GM19372 (cell line): ENCODE results near the gene SEPTIN3.
"Not testable (repeated sequence)": the region's sequence is repeated elsewhere in the genome, so short reads cannot be mapped to it uniquely, and the experiment has no call there.

Experiments
- ATAC-seq: cut with Tn5 transposase; IDR thresholded peaks from one replicate; pipeline ENCODE4 v1.9.1; 2021; ENCODE audit warnings: mild to moderate bottlenecking, low read depth, moderate library complexity; ENCODE audit not compliant: unreplicated experiment

SEPTIN3 gene

DNA sequence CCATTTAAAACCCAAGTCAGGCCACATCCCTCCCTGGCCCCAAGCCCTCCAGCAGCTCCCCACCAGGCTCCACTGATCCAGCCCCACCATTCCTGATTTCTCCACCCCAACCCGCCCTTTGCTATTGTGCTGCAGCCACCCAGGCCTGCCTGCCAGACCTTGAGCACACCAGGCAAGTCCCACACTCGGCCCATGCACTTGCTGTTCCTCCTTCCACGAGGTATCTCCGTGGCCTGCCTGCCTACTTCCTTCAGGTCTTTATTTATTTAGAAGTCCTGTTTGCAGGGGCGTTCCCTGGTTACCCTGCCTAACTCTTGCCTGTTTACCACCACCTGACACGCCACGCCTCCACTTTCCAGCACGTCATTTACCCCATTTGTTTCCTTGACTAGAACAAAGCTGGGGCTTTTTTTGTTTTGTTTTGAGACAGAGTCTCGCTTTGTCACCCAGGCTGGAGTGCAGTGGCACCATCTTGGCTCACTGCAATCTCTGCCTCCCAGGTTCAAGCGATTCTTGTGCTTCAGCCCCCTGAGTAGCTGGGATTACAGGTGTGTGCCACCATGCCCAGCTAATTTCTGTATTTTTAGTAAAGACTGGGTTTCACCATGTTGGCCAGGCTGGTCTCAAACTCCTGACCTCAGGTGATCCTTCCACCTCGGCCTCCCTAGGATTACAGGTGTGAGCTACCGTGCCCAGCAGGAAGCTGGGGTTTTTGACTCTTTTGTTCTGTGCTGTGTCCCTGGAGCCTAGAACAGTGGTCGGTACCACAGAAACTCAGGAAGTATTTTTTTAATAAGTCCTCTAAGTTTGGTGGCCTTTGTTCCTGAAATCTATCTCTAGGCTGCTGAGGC lies 29.0 kb upstream of the SEPTIN3 start:
- peak; percentile 62 for ATAC-seq

DNA sequence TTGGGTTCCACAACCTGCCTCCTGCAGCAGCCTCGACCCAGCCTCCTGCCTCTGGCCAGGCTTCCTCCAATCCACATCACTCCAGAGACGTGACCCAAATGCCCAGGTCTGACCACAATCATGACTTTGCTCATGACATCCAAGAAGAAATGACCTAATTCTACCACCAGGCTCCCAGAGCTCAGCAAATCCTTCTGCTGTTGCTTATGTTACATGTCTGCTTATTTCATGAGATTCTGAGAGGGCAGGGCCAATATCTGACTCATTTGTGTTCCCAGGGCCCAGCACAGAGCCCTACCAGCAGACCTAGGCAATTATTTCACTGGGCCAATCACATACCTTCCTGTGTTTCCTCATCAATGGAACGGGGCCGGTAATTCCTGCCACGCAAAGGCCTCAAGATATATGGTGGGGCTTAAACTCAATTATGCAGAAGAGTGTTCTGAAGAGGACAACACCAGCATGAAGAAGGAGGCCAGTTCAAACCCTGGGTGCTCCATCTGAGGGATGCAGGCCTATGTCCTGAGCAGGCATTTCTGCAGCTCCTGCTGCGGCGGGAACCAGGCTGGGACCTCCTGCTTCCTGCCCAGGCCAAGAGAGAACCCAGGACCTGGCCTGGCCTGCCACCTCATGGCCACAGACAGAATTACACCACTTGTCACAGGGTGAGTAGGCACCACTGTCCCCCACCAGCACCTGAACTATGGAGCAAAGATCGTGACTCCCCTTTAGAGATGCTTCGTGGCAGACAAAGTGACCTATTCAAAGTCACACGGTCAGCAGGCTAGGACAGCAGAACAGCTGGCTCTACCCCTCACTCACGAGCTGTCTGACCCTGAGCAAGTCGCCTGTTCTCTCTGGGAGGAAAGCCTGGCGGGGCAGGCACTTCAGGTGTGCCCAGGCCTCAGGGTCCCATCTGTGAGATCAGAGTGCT lies 28.1 kb upstream of the SEPTIN3 start:
- no peak for ATAC-seq

DNA sequence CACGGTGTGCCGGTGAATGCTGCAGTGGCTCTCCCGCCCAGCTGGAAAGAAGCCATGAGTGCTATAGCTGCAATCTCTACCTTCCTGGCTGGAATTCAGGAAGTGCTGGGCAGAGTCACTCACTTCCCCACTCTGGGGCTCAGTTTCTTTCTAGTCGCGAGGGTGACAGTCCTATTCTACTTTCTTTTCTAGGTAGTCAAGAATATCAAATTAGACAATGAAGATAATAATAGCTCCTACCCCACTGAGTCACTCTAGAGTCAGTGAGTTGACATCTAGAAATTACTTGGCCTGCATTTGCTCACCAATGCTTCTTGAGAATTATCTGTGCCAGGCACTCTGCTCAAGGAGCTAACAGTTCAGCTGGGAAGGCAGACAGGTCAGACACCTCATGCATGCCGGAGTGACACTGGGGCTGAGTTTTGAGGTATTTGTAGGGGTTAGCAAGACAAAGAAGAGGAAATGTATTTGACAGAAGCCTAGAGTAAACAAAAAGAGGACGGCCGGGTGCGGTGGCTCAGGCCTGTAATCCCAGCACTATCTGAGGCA lies 25.5 kb upstream of the SEPTIN3 start:
- no peak for ATAC-seq

DNA sequence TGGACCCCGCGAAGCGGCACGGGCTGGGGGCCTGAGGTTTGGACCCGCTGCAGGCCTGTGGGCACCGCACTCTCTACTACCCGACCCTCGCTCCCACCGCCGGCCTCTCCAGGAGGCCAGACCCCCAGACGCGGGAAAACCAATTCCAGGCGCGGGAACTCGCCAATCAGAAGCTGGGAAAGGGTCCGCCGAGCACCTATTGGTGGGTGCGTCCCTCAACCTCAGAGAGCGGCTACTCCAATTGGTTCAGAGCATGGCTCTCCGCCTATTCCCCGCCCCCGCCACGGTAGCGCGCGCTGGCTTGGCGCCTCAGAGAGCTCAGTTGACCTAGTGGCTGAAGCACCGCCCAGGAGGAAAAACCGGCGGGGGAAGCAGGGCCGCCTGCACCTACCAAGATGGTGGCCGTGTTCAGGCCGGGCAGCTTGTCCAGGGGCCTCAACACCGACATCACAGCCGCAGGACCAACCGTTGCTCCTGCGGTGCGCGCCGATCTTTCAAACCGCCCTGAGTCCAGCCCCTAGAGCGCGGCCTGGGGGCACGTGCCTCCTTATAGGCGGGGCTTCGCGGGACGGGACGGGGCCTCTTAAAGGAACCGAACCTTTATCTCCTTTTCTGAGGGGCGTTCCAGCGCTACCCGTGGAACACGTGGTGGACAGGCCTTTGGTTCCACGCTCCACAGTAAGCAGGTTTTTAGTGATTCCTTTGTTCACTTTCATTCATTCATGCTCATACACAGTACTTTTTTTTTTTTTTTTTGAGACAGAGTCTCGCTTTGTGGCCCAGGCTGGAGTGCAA lies 22.4 kb upstream of the SEPTIN3 start, which contains the start of gene CENPM:
CENPM (minus strand) TSS at position 524 of the 795 bp plus-strand sequence; CDS start at position 448, 76 bp downstream.
- peak; percentile 86 for ATAC-seq

DNA sequence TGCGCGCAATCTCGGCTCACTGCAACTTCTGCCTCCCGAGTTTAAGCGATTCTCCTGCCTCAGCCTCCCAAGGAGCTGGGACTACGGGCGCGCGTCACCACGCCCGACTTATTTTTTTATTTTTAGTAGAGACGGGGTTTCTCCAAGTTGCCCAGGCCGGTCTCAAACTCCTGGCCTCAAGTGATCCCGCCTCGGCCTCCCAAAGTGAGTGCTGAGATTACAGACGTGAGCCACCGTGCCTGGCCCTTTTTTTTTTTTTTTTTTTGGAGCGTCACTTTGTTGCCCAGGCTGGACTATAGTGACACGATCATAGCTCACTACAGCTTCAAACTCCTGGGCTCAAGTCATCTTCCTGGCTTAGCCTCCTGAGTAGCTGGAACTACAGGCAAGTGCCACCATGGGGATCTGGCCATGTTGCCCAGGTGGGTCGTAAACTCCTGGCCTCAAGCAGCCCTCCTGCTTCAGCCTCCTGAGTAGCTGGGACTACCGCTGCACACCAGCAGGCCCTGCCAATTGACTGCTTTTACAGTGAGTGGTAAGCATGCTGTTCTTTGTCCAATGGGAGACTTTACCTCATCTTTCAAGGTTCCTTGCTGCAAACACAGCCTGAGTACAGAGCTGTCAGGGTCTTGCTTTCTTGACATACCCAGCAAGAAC lies 21.7 kb upstream of the SEPTIN3 start:
- no peak for ATAC-seq

DNA sequence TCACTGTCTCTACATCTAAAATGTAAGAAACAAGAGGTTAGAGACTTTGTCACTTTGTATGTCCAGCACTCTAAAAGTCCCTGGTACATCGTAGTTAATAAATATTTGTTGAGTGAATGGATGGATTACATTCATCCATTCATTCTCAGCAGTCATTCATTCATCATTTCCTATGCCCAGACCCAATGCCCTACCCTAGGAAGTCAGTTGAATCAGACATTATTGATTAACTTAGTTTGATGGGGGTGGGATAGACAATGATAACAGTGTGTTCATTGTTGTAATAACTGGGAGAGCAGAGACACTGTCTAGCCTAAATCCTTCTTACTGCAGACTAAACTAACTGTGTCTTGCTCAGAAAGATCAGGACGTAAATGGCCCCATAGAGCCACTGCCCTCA lies 21.1 kb upstream of the SEPTIN3 start:
- ATAC-seq: no peak

DNA sequence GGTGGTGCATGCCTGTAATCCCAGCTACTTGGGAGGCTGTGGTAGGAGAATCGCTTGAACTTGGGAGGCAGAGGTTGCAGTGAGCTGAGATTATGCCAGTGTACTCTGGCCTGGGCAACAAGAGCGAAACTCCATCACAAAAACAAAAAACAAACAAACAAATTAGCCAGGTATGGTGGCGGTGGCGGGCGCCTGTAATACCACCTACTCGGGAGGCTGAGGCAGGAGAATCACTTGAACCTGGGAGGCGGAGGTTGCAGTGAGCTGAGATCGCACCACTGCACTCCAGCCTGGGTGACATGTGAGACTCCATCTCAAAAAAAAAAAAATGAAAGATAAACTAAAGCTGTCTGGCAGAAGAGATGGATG lies 20.3 kb upstream of the SEPTIN3 start:
- not testable (repeated sequence) for ATAC-seq

DNA sequence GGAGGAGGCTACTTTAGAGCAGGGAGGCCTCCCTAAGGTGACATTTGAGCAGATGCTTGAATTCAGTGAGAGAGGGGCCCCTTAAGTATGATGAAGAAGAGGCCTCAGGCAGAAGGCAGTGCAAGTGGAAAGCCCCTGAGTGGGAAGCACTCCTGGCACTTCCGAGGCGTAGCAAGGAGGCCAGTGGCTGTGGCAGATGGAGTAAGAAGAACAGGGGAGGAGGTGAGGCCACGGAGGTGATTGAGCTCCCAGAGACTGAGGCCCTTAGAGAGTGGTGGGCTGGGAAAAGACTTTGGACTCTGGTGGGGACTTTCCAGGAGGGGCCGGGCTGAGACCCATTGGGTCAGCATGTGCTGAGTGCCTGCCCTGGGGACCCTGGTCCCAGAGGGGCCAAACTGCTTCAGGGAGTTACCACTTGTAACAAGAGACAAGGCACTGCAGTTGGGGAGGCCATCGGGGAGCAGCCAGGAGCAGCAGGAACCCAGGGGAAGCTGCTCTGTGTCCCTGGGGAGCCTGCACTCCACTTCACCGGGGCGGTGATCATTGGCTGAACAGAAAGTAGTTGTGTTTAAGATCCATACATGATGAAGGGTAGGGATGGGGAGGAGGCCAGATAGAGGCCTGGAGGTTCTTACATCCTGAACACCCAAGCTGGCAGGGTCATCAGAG lies 19.8 kb upstream of the SEPTIN3 start:
- no peak for ATAC-seq

DNA sequence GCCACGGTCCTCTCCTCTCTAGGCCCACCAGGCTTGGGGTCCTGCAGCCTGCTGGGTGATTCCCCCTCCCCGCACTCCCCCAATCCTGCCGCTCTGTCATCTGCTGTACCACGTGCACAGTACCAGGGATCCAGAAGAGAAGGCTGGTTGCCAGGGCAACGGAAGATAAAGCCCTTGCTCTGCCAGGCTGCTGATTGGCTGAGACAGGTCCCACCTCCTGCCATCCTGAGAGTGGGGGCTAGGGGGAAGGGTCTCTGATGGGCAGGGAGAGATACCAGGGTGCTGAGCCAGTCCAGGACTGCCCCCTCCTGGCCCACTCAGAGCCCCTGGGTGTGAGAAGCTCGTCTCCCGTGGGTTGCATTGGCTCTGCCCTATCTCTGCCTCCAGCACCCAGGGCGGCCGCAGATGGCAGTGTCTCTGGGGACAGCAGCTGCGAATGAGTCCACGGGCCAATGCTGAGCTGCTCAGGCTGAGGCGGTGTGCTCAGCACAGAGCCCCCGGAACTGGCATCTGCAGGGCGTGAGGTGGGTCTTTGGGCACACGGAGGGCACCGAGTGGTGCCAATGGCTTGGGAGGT lies 17.3 kb upstream of the SEPTIN3 start, which contains the start of gene SMIM45:
SMIM45 (plus strand) TSS at position 253 of the 577 bp plus-strand sequence.
- ATAC-seq: no peak

DNA sequence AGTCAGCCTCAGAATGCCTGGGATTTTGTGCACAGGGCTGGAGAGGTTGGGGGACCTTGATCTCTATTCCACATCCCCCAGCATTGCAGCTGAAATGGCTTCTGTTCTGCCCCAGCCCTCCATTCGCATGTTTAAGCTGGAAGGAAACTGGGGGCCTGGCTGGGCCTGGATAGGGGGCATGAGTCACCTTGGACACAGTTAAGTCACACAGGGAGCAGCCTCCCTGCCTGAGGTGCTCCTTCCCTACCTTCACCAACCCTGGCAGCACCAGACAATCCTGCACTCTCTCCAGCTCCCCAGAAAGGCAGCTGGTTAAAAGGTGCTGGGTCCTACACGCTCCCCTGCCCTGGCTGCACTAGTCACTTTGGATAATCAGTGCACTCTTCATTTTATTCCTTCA lies 16.5 kb upstream of the SEPTIN3 start:
- ATAC-seq: no peak

DNA sequence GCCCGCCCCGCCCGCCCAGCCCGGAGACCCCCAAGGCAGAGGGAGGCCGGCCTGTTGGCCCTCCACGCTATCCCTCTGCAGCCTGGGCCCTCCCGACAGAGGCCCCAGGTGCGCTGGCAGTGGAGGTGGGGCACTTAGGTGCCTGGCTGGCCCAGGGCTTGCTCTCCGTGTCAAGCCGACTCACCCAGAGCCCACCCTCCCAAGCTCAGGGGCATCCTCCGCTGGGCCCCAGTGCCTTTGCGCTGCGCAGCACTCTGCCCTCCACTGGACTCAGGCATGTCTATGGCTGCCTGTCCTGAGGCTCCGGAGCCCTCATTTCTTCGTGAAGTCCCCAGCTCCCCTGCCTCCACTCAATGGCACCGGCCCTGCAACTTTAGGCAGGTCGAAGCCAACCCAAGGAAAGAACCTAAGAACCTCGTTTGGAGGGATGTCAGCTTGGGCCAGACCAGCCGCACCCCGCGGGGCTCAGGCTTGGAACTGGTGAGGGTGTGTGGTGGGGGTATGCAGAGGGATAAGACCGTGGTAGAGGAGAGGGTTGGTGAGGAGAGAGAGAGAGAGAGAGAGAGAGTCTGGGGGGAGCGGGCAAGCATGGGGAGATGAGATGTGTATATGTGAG lies 11.2 kb upstream of the SEPTIN3 start:
- ATAC-seq: no peak

DNA sequence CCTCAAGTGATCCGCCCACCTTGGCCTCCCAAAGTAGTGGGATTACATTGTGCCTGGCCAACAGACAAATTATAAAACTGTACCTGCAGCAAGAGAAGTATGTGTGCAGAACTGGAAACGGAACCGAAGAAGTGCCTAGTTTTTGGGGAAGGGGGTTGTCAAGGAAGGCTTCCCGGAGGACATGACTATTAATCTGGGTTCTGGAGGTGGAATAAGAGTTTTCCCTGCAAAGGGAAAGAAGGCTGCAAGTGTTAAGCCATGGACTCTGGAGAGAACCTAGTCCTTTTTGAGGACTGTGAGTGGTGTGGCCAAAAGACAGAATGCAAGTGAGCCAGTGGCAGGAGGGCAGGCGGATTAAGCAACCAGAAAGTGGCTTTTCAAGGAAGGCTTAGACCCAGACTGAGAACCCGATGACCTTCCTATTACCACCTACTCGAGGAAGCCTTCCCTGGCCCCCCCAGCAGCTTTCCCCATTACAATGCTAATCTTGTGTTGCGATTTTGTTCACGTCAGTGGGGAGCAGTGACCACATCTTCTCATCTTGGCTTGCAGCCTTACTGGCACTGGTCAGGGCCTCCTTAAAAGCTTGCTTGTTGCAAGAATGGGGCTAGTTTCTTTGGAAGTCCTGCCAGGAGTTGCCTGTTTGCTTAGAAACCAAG lies 5.7 kb upstream of the SEPTIN3 start:
- ATAC-seq: no peak

DNA sequence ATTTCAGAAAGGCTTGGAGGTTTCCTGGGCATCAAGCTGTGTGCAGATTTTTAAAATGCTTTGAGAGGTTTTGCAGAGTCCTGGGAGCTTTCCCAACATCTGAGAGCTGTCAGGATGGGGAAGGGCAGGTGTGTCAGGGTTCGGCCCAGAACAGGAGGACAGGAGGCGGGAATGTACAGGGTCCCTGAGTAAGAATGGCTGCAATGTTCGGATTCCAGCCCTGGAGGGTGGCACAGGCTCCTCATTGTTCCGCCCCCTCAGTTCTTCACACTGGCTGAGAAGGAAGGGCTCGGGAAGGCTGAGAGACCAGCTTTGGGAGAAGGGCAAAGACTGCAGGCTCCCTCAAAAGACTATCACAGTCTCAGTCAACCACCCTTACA lies 5.1 kb upstream of the SEPTIN3 start:
- no peak for ATAC-seq

DNA sequence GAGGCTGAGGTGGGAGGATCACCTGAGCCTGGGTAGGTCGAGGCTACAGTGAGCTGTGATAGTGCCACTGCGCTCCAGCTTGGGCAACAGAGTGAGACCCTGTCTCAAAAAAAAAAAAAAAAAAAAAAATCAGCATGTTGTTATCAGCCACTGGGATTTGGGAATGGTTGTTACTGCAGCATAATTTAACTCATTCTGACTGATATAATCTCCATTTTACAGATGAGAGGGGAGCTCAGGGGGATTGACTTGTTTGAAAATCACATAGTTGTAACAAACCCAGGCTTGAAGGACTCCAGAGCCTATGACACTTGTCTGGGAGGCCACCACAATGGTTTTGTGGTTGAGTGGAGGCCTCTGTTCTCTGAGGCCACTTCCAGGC lies 3.0 kb upstream of the SEPTIN3 start:
- no peak for ATAC-seq

DNA sequence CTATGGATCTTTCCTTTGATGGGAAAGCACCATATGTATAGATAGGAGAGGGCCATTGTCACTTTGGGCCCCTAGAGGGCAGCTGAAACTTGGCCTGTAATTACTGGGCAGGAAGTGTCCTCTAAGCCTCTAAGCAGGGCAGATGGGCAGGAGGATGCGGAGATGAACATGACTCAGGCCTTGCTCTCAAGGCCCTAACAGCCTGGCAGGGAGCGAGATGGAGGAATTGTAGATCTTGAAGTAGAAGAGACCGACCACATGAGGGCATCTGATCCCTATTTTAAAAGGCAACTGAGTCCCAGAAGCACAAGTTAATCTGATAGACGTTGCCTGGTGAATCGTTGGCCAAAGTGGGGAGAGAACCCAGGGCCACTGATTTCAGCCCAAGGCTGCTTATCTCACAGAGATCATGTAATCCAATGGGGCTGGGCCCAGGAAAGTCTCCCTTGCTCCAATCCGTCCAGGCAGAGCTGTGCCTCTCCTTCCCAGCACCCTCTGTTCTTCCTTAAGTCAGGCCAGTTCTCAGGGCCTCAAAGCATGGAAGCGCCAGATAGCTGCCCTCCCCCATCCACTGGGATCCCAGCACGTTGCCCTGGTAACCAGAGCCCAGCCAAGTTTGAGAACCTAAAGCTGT lies 2.5 kb upstream of the SEPTIN3 start:
- no peak for ATAC-seq

DNA sequence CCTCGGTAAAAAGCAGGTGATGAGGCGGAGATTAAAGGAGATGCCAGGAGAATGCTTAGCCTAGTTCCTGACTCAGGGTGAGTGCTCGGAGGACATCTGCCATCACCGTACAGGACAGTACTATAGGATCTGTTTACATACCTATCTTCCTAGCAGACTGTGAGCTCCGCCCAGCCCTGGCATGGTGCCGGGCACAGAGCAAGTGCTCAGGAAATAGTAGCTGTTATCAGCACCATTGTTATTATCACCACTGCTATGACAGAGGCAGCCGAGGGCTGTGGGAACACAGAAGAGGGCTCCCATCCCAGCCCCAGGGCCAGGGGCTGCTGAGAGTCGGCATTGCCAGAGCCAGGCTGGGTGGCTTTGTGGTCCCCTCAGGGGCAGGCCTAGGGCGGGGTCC lies 642 bp upstream of the SEPTIN3 start:
- no peak for ATAC-seq

DNA sequence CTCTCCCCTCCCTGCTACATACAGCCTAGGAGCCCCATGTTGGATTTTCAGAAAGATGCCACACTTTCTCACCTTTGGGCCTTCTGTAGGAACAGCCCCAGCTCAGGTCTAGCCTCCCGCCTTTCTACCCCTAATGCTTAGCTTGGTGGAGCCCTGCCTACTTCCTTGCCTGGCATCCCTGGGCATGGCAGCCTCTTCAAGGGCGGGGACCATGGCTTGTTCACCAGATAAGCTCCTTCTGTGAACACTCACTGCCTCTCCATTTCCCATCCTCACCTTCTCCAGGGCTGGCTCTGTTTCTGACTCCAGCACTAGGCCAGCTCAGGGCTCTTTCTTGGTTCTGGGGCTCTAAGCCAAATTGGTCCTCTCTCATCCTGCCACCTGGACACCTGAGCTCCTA lies 1.4 kb downstream of the SEPTIN3 start:
- no peak for ATAC-seq

DNA sequence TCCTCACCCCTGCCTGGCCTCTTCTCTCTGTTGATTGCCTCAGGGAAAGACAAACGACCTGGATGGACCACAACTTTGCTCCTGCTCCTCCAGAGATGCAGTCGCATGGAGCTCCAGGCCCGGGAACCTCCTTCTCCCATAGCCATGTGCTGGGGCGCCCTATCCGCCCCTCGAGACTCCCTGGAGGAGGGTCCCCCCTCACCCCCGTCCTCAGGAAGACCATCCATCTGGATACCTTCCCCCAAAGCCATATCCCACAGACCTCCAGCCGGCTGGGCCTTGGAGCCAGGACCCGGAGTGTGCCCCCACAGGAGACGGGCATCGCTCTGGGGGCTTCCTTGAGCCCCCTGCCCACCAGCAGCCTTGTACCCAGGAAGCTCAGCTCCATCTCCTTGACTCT lies 2.2 kb downstream of the SEPTIN3 start:
- no peak for ATAC-seq
